GM19035 (cell line): ENCODE measurements around the gene SERPINA9.
"Not testable (repeated sequence)": the region's sequence is repeated elsewhere in the genome, so short reads cannot be mapped to it uniquely, and the experiment has no call there.

ENCODE experiments used
- ATAC-seq: cut with Tn5 transposase; IDR thresholded peaks from one replicate; pipeline ENCODE4 v1.9.1; 2021; ENCODE audit not compliant: unreplicated experiment

Gene SERPINA9, protein sequence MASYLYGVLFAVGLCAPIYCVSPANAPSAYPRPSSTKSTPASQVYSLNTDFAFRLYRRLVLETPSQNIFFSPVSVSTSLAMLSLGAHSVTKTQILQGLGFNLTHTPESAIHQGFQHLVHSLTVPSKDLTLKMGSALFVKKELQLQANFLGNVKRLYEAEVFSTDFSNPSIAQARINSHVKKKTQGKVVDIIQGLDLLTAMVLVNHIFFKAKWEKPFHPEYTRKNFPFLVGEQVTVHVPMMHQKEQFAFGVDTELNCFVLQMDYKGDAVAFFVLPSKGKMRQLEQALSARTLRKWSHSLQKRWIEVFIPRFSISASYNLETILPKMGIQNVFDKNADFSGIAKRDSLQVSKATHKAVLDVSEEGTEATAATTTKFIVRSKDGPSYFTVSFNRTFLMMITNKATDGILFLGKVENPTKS

DNA sequence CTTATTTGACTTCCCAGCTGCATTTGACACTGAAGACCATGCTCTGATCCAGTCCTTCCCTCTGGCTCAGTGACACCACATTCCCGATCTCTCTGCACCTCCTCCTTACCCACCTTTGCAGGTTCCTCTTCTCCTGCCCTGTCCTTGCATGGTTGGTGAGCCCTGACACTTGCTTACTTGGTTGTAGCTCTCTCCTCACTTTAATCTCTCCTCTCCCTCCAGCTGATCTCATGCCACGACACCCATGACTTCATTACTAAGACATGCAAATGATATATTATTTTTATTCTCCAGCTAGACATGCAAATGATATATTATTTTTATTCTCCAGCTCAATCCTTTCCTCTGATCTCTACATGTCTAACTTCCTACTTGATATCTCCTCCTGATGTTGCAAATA, at the start of gene SERPINA9:
TSS of gene SERPINA9 (minus strand) at position 175 of the 400 bp plus-strand sequence. CDS start 6,357 bp downstream, outside the sequence.
- ATAC-seq = no peak

DNA sequence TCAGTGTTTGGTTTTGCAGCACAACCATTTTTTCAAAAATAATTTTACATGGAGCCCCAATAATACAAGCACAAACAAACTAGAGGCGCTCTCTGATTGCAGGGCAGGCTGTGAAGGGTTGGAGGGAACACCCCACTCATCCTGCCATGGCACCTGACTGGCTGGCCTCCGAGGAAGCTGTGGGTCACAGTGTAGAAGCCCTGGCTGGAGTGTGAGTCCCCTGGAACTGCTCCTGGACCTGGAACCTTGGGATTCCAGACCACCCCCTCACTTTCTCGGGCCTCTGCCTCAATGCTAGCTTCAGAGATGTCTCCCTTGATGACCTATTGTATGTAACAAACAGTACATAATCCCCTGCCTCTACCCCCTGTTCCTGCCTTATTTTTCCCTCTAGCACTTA, 48.1 kb upstream of the SERPINA9 start:
- no peak for ATAC-seq

DNA sequence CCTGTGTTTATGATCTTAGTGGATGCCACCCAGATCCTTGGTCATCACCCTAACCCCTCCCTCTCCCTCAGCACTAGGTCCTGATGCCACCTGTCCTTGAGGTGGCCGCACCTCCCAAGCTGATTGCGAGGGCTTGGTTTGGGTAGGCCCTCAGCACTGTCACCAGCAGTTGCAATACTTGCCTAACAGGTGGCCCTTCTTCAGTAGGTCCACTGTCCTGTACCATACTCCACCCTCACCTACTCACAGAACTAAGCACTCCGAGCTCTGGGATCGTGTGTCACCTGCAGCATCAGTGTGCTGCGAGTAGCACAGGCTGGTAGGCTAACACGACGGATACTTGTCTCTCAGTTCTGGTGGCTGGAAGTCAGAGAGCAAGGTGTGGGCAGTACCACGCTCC, 47.3 kb upstream of the SERPINA9 start:
- no peak for ATAC-seq

DNA sequence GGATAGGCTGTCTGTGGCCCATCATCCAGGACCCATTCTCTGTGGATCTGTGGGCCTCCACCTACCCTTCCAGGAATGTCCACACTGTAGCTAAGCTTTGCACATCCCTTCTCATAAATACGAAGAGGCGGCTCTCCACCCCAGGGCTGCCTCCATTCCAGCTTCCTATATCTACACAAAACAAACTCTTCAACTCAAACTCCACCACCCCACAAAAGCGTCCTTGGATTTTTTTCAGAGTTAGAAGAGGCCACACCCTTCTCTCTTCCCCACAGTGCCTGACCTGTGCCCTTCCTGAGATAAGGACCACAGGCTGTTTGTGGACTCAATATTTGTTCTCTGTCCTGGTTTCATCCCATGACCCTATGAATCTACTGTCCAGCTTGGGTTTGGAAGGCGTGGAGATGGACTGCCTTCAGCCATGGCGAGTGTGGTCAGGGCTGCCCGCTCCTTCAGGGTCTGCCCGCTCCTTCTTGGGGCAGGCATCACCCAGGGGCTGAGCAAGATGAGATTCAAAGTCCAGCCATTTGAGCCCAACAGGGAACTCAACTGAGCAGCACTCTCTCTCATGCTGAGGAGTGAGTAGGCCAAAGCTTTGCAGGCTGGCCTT, 46.2 kb upstream of the SERPINA9 start:
- ATAC-seq = no peak

DNA sequence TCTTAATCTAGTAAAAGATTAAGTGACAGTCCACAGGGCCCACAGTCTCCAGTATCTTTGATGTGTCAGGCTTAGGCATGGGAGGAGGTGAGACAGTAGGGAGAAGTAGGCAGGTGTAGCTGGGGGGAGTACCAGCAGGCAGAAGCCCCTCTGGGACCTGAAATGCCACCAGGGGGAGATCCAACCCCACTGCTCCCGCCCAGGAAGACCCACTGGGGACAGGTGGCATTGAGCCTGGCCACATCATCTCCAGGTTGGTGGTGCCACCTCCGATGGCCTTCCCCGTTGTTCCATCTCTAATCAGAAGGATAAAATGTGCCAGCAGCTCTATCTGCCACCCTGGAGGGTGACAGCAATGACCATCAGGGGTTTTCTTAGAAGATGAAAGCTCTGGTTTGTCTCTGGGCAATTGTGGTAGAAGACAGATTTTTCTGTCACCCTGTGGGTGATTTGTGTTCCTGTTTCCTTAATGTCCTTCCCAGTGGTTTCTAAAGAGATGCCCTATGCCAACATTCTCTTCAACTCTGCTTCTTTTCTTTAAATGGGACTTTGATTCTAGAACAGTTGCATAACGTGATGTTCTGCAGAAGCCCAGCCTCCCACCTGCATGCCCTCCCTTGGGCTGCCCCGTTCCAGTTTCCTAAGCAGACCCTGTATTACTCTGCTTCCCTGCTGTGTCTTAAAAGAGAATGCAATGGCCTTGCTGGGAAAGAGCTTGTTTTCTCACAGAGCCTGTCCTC, 45.5 kb upstream of the SERPINA9 start:
- ATAC-seq = no peak

DNA sequence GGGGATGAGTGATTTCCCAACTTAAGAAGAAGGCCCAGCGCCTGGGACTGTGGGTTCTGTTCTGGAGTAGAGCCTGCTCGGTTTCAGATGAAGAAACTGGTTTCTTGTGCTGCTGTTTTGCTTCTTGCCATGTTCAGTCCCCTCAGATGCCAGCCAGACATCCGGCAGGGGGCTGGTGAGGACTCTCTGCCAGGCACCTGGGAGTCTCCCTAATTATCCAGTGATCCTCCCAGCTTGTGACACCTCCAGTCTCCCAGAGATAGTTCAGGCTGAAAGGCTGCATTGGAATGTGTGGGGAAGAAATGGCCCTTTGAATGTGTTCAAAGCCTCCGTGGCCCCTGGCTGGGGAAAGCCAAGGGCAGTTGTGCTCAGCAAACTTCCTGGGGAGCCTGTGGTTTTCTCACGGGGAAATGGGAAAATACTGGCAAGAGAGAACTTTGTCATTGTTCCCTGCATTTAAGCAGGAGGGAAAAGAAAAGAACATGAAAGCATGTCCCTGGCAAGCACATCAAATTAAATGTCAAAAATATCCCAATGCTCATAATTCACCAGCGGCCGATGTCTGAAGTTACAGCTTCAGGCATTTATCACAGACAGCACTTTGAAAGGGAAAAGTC, 41.8 kb upstream of the SERPINA9 start:
- no peak for ATAC-seq

DNA sequence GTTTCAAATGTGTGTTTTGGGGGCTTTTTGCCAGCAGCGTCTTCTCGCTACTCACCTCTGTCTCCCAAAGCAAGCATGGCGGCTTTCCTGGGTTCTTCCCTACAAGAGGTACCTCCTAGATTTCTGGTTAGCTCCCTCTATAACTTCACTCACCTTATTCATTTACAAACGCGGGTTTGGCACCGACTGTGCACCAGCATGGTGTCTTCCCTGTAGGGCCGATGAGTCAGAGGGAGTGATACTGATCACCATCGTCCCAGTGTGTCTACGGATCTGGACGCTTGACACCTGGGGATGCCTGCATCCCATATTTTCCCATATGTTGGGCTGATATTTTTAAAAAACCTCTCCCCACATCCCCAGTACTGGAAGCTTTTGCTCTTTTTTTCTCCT, 41.2 kb upstream of the SERPINA9 start:
- no peak for ATAC-seq

DNA sequence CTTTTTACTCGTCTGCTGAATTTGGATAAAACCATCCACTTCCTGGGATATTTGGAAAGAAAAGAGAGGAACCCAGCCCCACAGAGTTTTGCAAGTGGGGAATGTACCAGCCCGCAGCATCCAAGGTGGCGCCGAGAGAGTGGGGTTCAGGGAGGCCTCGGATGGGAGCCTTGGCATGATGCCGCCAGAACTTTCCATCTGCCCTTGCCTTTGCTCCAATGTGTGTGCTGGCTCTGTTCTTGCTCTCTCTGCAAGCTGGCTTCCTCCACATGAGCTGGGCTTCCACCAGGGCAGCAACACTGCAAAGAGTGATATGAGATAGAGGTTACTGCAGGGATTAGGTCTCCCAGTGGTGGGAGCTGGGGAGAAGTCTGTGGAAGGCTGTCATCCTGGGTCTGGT, 39.9 kb upstream of the SERPINA9 start:
- no peak for ATAC-seq

DNA sequence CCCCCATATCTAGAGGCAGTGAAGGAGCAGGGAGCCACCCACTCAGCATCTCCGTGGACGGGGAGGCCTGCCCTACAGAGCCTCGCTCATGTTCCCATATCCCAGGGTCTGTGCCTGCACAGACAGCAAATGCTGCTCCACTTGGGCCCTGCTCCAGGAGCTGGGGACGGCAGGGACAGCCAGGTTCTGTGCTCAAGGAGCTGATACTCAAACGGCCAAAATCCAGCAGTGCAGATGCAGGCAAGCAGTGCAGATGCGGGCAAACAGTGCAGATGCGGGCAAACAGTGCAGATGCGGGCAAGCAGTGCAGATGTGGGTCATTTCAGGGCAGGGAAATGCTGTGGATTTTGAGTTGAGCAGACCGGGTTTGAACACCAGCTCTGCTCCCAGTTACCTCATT, 39.4 kb upstream of the SERPINA9 start:
- no peak for ATAC-seq

DNA sequence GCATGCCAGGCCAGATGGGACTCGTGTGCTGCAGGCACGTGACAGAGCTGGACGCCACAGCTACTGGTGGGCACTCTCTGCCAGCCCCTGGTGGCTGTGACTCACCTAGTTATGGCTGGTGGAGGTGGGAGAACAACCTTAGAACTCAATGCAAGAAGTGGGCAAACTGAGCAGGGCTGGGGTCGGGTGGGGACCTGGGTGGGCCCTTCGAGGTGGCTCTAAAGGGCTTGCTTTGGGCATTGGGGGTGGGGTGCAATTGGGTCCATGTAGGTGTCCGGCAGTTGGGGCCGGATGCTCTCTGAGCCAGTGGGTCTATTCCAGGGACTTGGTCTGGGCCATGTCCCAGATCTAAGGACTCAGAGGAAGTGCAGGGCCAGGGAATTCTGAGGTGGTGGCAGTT, 38.4 kb upstream of the SERPINA9 start:
- no peak for ATAC-seq

DNA sequence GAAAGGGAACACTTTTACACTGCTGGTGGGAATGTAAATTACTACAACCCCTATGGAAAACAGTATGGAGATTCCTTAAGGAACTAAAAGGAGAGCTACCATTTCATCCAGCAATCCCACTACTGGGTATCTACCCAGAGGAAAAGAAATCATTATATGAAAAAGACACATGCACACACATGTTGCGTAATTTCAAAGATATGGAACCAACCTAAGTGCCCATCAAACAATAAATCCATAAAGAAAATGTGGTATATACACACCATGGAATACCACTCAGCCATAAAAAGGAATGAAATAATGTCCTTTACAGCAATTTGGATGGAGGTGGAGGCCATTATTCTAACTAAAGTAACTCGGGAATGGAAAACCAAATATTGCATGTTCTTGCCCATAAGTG, 34.5 kb upstream of the SERPINA9 start:
- not testable (repeated sequence) for ATAC-seq

DNA sequence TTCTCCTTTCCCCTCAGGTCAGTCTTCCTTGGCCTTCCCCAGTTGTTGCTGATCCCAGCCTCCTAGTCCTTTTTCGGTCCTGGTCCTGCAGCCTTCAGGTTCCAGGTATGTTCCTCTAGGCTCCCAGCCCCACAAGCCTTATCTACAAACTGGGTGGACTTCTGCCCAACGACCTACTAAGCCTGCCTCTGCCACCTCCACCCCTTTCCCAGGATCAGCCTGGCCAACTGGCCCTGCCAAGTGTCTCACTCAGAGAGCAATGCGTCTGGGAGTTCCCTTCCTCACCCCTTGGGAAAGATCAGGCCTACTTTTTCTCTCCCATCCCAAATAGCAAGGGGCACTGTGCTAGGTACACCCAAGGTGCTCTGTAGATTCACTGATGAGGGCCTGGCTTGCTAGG, 33.4 kb upstream of the SERPINA9 start, which contains the start of gene SERPINA12:
TSS of gene SERPINA12 (minus strand) at position 114 of the 400 bp plus-strand sequence. CDS start 11,072 bp downstream, outside the sequence.
- no peak for ATAC-seq

DNA sequence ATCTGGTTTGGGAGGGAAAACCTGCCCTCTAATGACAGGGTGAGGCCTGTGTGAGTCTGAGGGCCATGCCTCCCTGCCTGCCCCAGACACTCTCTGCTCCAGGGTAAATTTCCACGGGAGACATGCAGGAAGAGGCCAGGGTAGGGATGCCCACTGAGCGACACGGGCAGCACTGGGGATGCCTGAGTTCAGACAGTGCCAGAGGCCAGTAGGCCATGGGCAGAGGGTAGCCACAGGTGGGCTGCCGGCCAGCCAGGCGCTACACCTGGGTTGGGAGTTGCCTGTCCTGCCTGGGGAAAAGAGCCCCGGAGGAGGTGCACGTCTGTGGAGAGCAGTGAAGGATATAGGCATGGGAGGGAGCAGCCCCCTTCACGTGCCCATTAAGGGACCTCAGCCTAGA, 29.6 kb upstream of the SERPINA9 start:
- ATAC-seq = no peak

DNA sequence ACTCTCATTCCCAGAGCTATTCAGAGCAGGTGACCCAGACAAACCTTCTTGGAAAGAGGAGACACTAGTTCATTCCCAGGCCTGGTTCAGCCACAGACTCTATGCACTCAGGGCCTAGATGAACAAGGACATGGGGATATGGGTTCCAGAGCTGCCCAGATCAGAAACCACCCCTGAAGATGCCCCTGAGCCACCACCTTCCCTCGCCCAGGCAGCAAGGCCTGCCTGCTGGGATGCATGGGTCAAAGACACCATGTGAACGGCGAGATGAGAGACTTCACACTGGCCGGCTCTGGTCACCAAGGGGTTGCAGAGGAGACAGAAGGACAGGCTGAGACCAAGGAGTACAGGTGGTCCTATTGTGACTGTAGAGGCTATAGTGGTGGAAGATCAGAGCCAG, 29.2 kb upstream of the SERPINA9 start:
- ATAC-seq = no peak

DNA sequence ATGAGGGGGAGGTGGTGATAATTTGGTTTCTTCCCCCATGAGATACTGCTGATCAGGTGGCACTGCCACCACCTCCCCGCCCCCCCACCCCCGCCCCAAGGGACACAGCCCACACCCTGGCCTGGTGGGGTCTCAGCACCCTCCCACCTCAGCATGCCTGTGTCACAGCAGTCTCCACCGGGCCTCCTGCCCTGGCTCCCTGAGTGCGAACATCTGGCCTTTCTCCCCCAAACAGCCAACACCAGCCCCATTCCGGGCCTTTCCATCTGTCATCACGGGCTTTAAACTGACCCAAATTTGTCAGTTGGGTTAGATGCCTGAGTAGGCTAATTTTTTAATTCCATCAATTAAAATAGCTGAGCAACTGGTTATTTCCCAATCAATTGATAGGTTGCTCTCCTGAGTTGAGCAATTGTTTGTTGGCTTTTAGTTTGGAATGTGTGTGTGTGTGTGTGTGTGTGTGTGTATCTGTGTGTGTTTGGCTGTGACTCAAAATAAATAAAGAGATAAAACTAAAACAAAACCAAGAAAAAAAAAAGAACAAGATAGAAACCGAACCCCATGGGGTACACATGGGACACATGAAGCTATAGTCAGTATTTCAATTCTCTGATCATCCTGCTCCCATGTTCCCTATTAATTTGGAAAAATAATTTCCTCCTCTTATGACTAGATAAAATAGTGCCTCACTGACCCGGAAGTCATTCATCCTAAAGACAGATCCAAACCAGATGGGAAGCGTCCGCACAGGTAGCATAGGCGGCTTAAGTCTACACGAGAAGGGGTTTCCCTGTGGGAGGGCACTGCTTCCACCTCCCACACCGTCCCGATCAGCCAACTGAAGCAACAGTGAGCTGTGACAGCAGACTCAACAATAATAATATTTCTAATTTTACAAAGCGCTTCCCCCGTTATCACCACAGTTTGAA, 25.9 kb upstream of the SERPINA9 start:
- no peak for ATAC-seq

DNA sequence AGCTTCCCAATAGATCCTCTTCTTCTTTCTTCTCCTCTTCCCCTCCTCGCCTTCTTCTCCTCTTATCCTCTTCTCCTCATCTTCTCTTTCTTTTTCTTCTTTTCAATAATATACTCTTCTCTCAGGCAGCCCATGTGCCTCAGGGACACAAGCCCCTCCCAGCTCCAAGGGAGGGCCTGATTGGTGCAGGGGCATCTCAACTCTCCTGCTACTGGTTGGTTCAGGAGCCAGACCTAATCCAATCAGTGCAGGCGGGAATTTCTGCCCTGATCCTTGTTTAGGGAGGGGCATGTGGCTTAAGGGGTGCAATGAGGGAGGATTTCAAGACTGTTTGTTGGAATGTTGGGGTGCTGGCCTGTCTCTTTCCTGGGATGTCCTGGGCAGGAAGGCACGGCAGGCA, 24.3 kb upstream of the SERPINA9 start:
- ATAC-seq = no peak

DNA sequence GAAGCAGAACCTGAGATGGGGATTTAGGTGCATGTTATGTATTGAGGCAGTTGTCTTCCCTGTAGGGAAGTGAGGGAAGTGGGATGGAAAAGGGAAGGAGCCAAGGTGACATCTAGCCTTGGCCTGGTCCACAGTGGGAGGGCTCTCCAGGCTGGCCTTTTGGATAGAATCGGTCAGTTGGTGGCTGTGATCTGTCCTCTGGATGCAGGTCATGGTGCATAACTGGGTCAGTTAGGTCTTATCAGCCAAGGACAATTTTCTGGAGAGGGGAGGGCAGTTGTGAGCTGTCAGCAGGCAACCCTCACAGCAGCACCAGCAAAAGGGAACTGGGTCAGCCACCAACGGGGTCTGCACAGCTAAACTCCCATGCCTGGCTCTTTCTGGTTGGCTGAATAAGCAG, 23.7 kb upstream of the SERPINA9 start:
- ATAC-seq = no peak

DNA sequence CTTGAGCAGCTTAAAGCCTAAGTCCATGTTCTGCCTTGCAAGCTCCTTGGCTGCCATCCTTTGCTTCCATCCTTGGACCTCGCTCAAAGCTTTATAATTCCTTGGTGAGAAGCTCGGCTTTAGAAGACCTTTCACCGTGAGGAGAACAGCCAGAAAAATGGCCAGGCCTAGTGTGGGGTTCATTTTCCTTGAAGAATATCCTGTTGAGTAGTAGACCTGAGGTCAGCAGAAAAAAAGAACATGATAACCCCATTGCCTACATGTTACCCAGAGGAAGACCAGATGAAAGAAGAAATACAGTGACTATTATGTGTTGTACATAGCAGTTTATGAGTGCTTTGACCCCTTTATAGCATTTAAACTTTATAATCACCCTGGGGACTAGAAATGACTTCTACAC, 22.2 kb upstream of the SERPINA9 start:
- no peak for ATAC-seq

DNA sequence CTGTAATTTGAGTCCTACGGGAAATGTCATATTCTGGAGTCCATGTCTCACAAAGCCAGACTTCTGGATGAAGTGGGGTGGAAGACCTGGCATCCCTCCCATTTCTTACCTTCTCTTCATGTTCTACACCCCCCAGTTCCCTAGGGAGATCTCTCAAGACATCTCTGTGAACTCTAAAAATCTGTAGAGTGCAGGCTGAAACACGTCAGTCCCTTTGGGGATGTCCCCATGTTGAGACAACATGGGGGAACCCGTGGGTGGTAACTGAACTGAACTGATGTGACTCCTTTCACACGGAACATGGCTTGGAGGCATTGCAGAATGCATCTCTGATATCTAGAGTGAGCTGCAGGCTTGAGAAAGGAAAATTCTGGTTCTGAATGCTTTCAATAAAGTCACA, 18.1 kb upstream of the SERPINA9 start:
- peak; percentile 67 for ATAC-seq

DNA sequence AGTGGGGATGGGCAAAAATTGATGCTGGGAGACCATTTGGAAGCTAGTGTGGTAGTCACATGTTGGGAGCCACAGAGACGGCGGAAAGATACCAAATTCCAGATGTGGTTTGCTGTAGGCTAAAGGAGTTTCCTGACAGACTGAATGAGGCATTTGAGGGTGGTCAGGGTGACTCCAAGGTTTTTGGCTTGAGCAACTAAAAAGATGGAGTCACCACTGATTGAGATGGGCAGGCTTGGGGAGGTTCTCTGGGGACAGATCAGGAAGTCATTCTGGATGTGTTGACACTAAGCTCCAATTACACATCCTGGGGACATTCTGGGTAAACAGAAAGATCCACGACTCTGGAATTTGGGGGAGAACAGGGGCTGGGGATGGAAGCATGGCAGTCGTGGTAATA, 15.5 kb upstream of the SERPINA9 start:
- no peak for ATAC-seq
